ENCODE measurements around the gene MYL4. TPM values are rescaled to one million over a fixed set of nuclear protein-coding genes. Genes with fewer than 3 reads are reported as not detected.

MYL4 gene
- total and polyA plus RNA-seq, 10 of the 15 experiments (the other 5 are each of a cell fraction or from before 2014, with no cell fraction given) = 0.23 to 1.6 (median 0.58) TPM; not detected in 3

GRCh38 chr17:47252766-47253512 lies 43.8 kb downstream of the MYL4 start:
- no peak for ATAC-seq
- in situ Hi-C loops (cut with MboI) (no loop called here), intact Hi-C loops (cut with micrococcal nuclease; ENCODE audit: unreplicated experiment) (loop anchor here (1.0 kb wide), 1 partner anchor 62 kb away; no protein-coding TSS in a partner anchor)
- TF ChIP-seq SPI1 (IDR thresholded peaks at IDR 0.05; ENCODE audit: borderline replicate concordance, insufficient read depth, low read depth, low read length) = peak; percentile 29; the same call in 1 of the 2 replicates
- no peak for TF ChIP-seq CTCF (IDR thresholded peaks at IDR 0.05 in 2 of 3, conservative IDR thresholded peaks at IDR 0.05 in 1 of 3; ENCODE audit: control insufficient read depth in 2 of 3, extremely low read depth in 1 of 3, insufficient read depth in 1 of 3, low read depth in 3 of 3, low read length in 3 of 3)
- no peak for TF ChIP-seq ATF3 (IDR thresholded peaks at IDR 0.05; ENCODE audit: borderline replicate concordance, extremely low read depth, low read depth, low read length)
- DNase-seq (ENCODE audit: low read depth, low spot score) = no peak
- H3K36me3 ChIP-seq (ENCODE audit: control insufficient read depth in 2 of 2, insufficient read depth in 2 of 2, low read length in 1 of 2) = no peaks in the 10 kb centered on the region
- H3K27me3 ChIP-seq (replicated peaks in 1 of 2; ENCODE audit: control insufficient read depth in 2 of 2, insufficient read depth in 2 of 2, low read length in 1 of 2) = no peaks in the 10 kb centered on the region
- no peaks in the 10 kb centered on the region for H3K9me3 ChIP-seq (replicated peaks; ENCODE audit: control insufficient read depth, insufficient read depth, low read length)
- H4K20me1 ChIP-seq (ENCODE audit: control insufficient read depth, insufficient read depth) = no peaks in the 10 kb centered on the region
- H3K79me2 ChIP-seq (ENCODE audit: control insufficient read depth, insufficient read depth, low read length) = no peaks in the 10 kb centered on the region
- no peak for FAIRE-seq
- ChIA-PET SMC1A (ENCODE audit: uncharacterized antibody, unreplicated experiment) (interaction anchor here (0.8 to 8.3 kb wide), 6 partner anchors 10 to 63 kb away, joined by 3 to 81 read pairs (median 6); no protein-coding TSS in a partner anchor), CTCF (interaction anchor here (1.1 to 2.7 kb wide), 6 partner anchors 10 to 63 kb away, joined by 3 to 11 read pairs (median 4); no protein-coding TSS in a partner anchor), RAD21 (ENCODE audit: unreplicated experiment) (interaction anchor here (1.1 to 2.5 kb wide), 4 partner anchors 22 to 63 kb away, joined by 4 to 11 read pairs (median 5); no protein-coding TSS in a partner anchor), POLR2A (interaction anchor here (1.0 to 4.8 kb wide), 3 partner anchors 12 to 33 kb away, joined by 3 to 42 read pairs (median 4); no protein-coding TSS in a partner anchor)
- H3K4me2 ChIP-seq (ENCODE audit: control insufficient read depth, insufficient read depth) = peak overlapping the region; percentile 79
- H3K27ac ChIP-seq (ENCODE audit: control insufficient read depth, insufficient read depth) = no peak overlapping the region
- TSS peak; percentile 73 for BruUV-seq (replicated peaks)
- WGBS (ENCODE audit: insufficient coverage, insufficient replicate concordance, low lambda C conversion rate, missing lambda C conversion rate) = 49% methylated on average over 10 of the region's 10 CpGs
- peak overlapping the region; percentile 81 for H3K4me3 ChIP-seq
- H3K4me1 ChIP-seq (ENCODE audit: control insufficient read depth, insufficient read depth, low read length) = no peaks in the 10 kb centered on the region; the same call in 1 of the 2 replicates
- no peak overlapping the region; the same call in 1 of the 2 replicates for H3K9ac ChIP-seq (ENCODE audit: control insufficient read depth, insufficient read depth, low read length)
- H2AFZ ChIP-seq (ENCODE audit: control insufficient read depth, low read depth, low read length) = peak overlapping the region; percentile 44; the same call in 1 of the 2 replicates

All from GM12878 (cell line).